ENCODE measurements around the gene IZUMO1.
A peak's percentile ranks its signal among the peaks of the same experiment; 100 is the strongest.

The IZUMO1 gene

GRCh38 chr19:48716562-48717291 is 30.0 kb downstream of the IZUMO1 start:
- Histone ChIP-seq H3K4me2 (no peak overlapping the region), H3K79me2 (ENCODE audit: insufficient read depth, low read depth) (no peaks in the 10 kb centered on the region), H3K27ac (no peak overlapping the region), H4K20me1 (ENCODE audit: insufficient read depth) (no peaks in the 10 kb centered on the region), H3K4me3 (IDR thresholded peaks at IDR 0.05; ENCODE audit: insufficient read depth, low read depth, low read length) (no peak overlapping the region), H3K4me1 (ENCODE audit: low read depth, poor library complexity, severe bottlenecking) (peaks cover 19% of the 10 kb centered on the region), H3K36me3 (ENCODE audit: insufficient read depth) (no peaks in the 10 kb centered on the region), H3K9ac (no peak overlapping the region), H2AFZ (ENCODE audit: low read depth) (no peak overlapping the region), H3K27me3 (ENCODE audit: insufficient read depth, low read depth) (no peaks in the 10 kb centered on the region; the same call in 1 of the 2 replicates)
- TF ChIP-seq CTCF (conservative IDR thresholded peaks at IDR 0.05; ENCODE audit: low read depth, low read length): no peak

- Histone ChIP-seq H3K4me3 (IDR thresholded peaks at IDR 0.05; ENCODE audit: insufficient read depth, low read depth, low read length) (no peak overlapping the region), H3K27me3 (ENCODE audit: insufficient read depth, low read depth) (no peaks in the 10 kb centered on the region; the same call in 1 of the 2 replicates), H3K36me3 (ENCODE audit: insufficient read depth) (no peaks in the 10 kb centered on the region), H3K27ac (no peak overlapping the region), H3K4me2 (no peak overlapping the region), H3K79me2 (ENCODE audit: insufficient read depth, low read depth) (no peaks in the 10 kb centered on the region), H4K20me1 (ENCODE audit: insufficient read depth) (no peaks in the 10 kb centered on the region), H3K4me1 (ENCODE audit: low read depth, poor library complexity, severe bottlenecking) (peaks cover 15% of the 10 kb centered on the region), H2AFZ (ENCODE audit: low read depth) (no peak overlapping the region), H3K9ac (no peak overlapping the region)
- no peak for TF ChIP-seq CTCF (conservative IDR thresholded peaks at IDR 0.05; ENCODE audit: low read depth, low read length)
Observed at GRCh38 chr19:48715681-48716171, 31.0 kb downstream of the IZUMO1 start.

GRCh38 chr19:48714759-48715675 is 31.7 kb downstream of the IZUMO1 start:
- Histone ChIP-seq H3K27ac (no peak overlapping the region; the same call in 1 of the 2 replicates), H3K9ac (peak overlapping the region; percentile 23; the same call in 1 of the 2 replicates), H3K36me3 (ENCODE audit: insufficient read depth) (no peaks in the 10 kb centered on the region), H2AFZ (ENCODE audit: low read depth) (peak overlapping the region; percentile 80), H3K4me2 (peak overlapping the region; percentile 59), H3K4me1 (ENCODE audit: low read depth, poor library complexity, severe bottlenecking) (peaks cover 13% of the 10 kb centered on the region), H3K4me3 (IDR thresholded peaks at IDR 0.05; ENCODE audit: insufficient read depth, low read depth, low read length) (no peak overlapping the region), H3K27me3 (ENCODE audit: insufficient read depth, low read depth) (no peaks in the 10 kb centered on the region; the same call in 1 of the 2 replicates), H4K20me1 (ENCODE audit: insufficient read depth) (no peaks in the 10 kb centered on the region), H3K79me2 (ENCODE audit: insufficient read depth, low read depth) (no peaks in the 10 kb centered on the region)
- no peak for TF ChIP-seq CTCF (conservative IDR thresholded peaks at IDR 0.05; ENCODE audit: low read depth, low read length)

DNA sequence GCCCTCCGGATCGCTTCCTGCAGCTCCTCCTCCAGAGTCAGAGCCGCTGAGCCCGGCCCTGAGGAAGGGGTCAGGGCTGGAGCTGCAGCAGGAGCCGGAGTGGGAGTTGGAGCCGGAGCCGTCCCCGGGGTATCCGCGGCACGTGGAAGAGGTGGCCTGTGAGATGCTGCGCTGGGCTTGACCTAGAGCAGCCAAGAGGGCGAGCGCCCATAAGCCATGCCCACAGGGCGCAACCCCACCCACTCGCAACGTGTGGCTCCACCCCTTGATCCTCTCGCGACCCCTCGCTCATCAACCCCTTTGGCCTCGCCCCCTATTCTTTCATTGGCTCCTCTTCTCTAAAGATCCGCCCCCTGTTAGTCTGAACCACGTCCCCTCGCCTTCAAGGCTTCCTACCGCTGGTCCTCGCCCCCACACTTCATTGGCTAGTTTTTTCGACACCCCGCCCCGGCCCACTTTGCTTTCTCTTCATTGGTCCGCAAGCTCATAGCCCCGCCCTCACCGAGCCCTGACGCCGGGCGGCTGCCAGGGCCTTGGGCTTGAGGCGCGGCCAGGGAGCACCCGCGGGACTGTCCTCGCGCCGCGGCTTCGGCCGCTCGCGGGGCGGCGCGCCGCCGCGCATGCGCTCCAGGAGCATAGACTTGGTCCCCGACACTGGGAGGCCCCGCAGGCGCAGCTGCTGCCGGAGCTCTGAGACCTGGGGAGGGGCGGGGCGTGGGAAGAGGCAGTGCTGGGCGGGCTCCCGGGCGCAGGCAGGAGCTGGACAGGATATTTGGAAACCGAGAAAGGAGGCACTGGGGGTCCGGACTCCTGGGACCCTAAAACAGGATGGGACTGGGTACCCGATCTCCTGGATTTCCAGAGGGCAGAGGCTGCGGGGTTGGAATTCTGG is 32.6 kb downstream of the IZUMO1 start:
- H3K36me3 ChIP-seq (ENCODE audit: insufficient read depth): no peaks in the 10 kb centered on the region
- peak overlapping the region; percentile 92 for H2AFZ ChIP-seq (ENCODE audit: low read depth)
- H3K79me2 ChIP-seq (ENCODE audit: insufficient read depth, low read depth): no peaks in the 10 kb centered on the region
- H3K9ac ChIP-seq: peak overlapping the region; percentile 23; the same call in 1 of the 2 replicates
- H4K20me1 ChIP-seq (ENCODE audit: insufficient read depth): no peaks in the 10 kb centered on the region
- H3K27ac ChIP-seq: no peak overlapping the region; the same call in 1 of the 2 replicates
- H3K4me1 ChIP-seq (ENCODE audit: low read depth, poor library complexity, severe bottlenecking): peaks cover 11% of the 10 kb centered on the region
- no peak for TF ChIP-seq CTCF (conservative IDR thresholded peaks at IDR 0.05; ENCODE audit: low read depth, low read length)
- H3K27me3 ChIP-seq (ENCODE audit: insufficient read depth, low read depth): no peaks in the 10 kb centered on the region; the same call in 1 of the 2 replicates
- H3K4me2 ChIP-seq: peak overlapping the region; percentile 78
- H3K4me3 ChIP-seq (IDR thresholded peaks at IDR 0.05; ENCODE audit: insufficient read depth, low read depth, low read length): no peak overlapping the region

Data from KMS-11 (cell line).